ENCODE measurements around the gene SERPINA12.

DNA sequence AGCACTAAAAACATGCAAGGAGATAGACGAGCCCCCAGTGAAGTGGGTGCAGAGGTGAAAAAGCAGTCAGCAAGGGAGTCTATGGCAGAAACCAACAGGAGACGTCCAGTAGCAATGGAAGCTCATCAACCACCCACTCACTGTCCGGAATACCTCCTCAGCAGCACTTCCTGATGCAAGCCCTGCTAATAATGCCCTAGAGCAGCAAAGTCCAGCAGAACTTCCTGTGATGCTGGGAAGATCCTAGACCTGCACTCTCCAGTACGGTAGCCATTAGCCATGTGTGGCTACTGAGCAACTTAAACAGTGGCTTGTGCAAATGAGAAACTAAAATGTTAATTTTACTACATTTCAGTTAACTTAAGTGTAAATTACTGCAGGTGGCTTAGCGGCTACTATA, 44.2 kb downstream of the SERPINA12 start:
- TF ChIP-seq POLR2A (IDR thresholded peaks at IDR 0.05), result no peak
- TF ChIP-seq, protein P1, sequence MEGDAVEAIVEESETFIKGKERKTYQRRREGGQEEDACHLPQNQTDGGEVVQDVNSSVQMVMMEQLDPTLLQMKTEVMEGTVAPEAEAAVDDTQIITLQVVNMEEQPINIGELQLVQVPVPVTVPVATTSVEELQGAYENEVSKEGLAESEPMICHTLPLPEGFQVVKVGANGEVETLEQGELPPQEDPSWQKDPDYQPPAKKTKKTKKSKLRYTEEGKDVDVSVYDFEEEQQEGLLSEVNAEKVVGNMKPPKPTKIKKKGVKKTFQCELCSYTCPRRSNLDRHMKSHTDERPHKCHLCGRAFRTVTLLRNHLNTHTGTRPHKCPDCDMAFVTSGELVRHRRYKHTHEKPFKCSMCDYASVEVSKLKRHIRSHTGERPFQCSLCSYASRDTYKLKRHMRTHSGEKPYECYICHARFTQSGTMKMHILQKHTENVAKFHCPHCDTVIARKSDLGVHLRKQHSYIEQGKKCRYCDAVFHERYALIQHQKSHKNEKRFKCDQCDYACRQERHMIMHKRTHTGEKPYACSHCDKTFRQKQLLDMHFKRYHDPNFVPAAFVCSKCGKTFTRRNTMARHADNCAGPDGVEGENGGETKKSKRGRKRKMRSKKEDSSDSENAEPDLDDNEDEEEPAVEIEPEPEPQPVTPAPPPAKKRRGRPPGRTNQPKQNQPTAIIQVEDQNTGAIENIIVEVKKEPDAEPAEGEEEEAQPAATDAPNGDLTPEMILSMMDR (IDR thresholded peaks at IDR 0.05), result no peak
- no peak for TF ChIP-seq POLR2AphosphoS5 (IDR thresholded peaks at IDR 0.05)

Measured in transverse colon (tissue), 4 donors.